DOHH2 (cell line): ENCODE data around the gene DENND1A.

Experiments used
- H3F3A ChIP-seq: fragments of 200-600 bp; sonication (generic), shearing (Covaris generic); 2 replicates; pipeline ENCODE4 v1.6.0; 2016; ENCODE audit warnings: antibody characterized with exemption, mild to moderate bottlenecking; ENCODE audit not compliant: control insufficient read depth, insufficient read depth
- H3K27ac ChIP-seq: fragments of 200-600 bp; sonication (generic); 2 replicates; pipeline ENCODE4 v1.5.1; 2014; ENCODE audit warnings: low read depth, mild to moderate bottlenecking, low read length, moderate library complexity
- H3K27me3 ChIP-seq: fragments of 200-600 bp; sonication (generic); 2 replicates; pipeline ENCODE4 v1.6.1; 2014; ENCODE audit warnings: mild to moderate bottlenecking, low read length, mixed read lengths; ENCODE audit not compliant: control insufficient read depth
- H3K36me3 ChIP-seq: fragments of 200-600 bp; sonication (generic); 2 replicates; pipeline ENCODE4 v1.6.1; 2014; ENCODE audit warnings: mild to moderate bottlenecking, low read length, moderate library complexity, mixed read lengths; ENCODE audit not compliant: control insufficient read depth
- H3K4me1 ChIP-seq: fragments of 200-600 bp; sonication (generic); 2 replicates; pipeline ENCODE4 v1.6.1; 2014; ENCODE audit warnings: mild to moderate bottlenecking, low read length, mixed read lengths; ENCODE audit not compliant: control insufficient read depth
- H3K4me2 ChIP-seq: fragments of 200-600 bp; sonication (generic); 2 replicates; pipeline ENCODE4 v1.6.0; 2014; ENCODE audit warnings: mild to moderate bottlenecking, low read length, moderate library complexity
- H3K4me3 ChIP-seq: fragments of 200-600 bp; sonication (generic); 2 replicates; pipeline ENCODE4 v1.5.1; 2014; ENCODE audit warnings: mild to moderate bottlenecking, low read length, mixed read lengths
- H3K79me2 ChIP-seq: fragments of 200-600 bp; sonication (generic); 2 replicates; pipeline ENCODE4 v1.6.1; 2014; ENCODE audit warnings: mild to moderate bottlenecking, low read length, mixed read lengths; ENCODE audit not compliant: control insufficient read depth
- H3K9me2 ChIP-seq: fragments of 200-600 bp; sonication (generic); replicated peaks from 2 replicates; pipeline ENCODE4 v1.6.1; 2014; ENCODE audit warnings: mild to moderate bottlenecking, low read length, mixed read lengths; ENCODE audit not compliant: control insufficient read depth
- H3K9me3 ChIP-seq: fragments of 200-600 bp; sonication (generic); 2 replicates; pipeline ENCODE4 v1.6.1; 2014; ENCODE audit warnings: antibody characterized with exemption, low read length, mixed read lengths; ENCODE audit not compliant: control insufficient read depth, insufficient read depth
- H4K20me1 ChIP-seq: fragments of 200-600 bp; sonication (generic); 2 replicates; pipeline ENCODE4 v1.6.0; 2014; ENCODE audit warnings: low read depth, mild to moderate bottlenecking, antibody characterized with exemption, low read length, moderate library complexity; ENCODE audit not compliant: control insufficient read depth, insufficient read depth
- EZH2phosphoT487 ChIP-seq: fragments of 200-600 bp; sonication (generic); IDR thresholded peaks from 2 replicates; pipeline ENCODE4 v1.6.1; 2017; ENCODE audit warnings: borderline replicate concordance, mild to moderate bottlenecking, antibody characterized with exemption, low read length, moderate library complexity, mixed read lengths
- TF ChIP-seq, protein P1 (sequence below): fragments of 200-600 bp; sonication (generic); IDR thresholded peaks from one replicate; pipeline ENCODE4 v1.5.1; 2014; ENCODE audit warnings: antibody characterized with exemption, mild to moderate bottlenecking, low read depth, low read length; ENCODE audit not compliant: poor library complexity, severe bottlenecking

Gene DENND1A

DNA sequence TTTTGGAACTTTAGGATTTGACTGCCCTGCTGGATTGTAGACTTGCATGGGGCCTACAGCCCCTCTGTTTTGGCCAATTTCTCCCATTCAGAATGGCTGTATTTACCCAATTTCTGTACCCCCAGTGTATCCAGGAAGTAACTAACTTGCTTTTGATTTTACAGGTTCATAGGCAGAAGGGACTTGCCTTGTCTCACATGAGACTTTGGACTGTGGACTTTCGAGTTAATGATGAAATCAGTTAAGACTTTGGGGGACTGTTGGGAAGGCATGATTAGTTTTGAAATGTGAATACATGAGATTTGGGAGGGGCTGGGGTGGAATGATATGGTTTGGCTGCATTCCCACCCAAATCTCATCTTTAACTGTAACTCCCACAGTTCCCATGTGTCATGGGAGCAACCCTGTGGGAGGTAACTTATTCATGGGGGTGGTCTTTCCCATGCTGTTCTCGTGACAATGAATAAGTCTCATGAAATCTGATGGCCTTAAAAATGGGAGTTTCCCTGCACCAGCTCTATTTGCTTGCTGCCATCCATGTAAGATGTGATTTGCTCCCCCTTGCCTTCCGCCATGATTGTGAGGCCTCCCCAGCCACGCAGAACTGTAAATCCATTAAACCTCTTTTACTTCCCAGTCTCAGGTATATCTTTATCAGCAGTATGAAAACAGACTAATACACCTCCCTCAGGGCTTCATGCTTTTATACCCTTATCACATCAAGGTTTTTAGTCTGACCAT lies 206.6 kb downstream of the DENND1A start:
- H3K79me2 ChIP-seq = no peaks in the 10 kb centered on the region
- no peaks in the 10 kb centered on the region for H3F3A ChIP-seq
- peaks cover 19% of the 10 kb centered on the region; the same call in 1 of the 2 replicates for H3K9me3 ChIP-seq
- no peaks in the 10 kb centered on the region for H3K36me3 ChIP-seq
- H3K4me3 ChIP-seq = no peak overlapping the region
- no peaks in the 10 kb centered on the region for H3K4me1 ChIP-seq
- H3K27me3 ChIP-seq = no peaks in the 10 kb centered on the region
- no peak overlapping the region for H3K27ac ChIP-seq
- H3K9me2 ChIP-seq = no peaks in the 10 kb centered on the region
- TF ChIP-seq, protein P1, sequence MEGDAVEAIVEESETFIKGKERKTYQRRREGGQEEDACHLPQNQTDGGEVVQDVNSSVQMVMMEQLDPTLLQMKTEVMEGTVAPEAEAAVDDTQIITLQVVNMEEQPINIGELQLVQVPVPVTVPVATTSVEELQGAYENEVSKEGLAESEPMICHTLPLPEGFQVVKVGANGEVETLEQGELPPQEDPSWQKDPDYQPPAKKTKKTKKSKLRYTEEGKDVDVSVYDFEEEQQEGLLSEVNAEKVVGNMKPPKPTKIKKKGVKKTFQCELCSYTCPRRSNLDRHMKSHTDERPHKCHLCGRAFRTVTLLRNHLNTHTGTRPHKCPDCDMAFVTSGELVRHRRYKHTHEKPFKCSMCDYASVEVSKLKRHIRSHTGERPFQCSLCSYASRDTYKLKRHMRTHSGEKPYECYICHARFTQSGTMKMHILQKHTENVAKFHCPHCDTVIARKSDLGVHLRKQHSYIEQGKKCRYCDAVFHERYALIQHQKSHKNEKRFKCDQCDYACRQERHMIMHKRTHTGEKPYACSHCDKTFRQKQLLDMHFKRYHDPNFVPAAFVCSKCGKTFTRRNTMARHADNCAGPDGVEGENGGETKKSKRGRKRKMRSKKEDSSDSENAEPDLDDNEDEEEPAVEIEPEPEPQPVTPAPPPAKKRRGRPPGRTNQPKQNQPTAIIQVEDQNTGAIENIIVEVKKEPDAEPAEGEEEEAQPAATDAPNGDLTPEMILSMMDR = no peak
- TF ChIP-seq EZH2phosphoT487 = no peak
- H3K4me2 ChIP-seq = no peak overlapping the region
- no peaks in the 10 kb centered on the region for H4K20me1 ChIP-seq

DNA sequence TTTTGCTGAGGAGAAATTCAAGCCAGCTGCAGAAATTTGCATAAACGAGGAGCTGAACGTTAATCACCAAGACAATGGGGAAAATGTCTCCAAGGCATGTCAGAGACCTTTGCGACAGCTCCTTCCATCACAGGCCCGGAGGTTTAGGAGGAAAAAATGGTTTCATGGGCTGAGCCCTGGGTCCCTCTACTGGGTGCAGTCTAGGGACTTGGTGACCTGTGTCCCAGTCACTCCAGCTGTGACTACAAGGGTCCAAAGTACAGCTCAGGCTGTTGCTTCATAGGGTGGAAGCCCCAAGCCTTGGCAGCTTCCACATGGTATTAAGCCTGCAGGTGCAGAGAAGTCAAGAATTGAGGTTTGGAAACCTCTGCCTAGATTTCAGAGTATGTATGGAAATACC lies 207.5 kb downstream of the DENND1A start:
- Histone ChIP-seq H3K27ac (no peak overlapping the region), H3K79me2 (no peaks in the 10 kb centered on the region), H3F3A (no peaks in the 10 kb centered on the region), H3K4me3 (no peak overlapping the region), H3K4me2 (no peak overlapping the region), H4K20me1 (no peaks in the 10 kb centered on the region), H3K9me3 (peaks cover 19% of the 10 kb centered on the region; the same call in 1 of the 2 replicates), H3K36me3 (no peaks in the 10 kb centered on the region), H3K9me2 (no peaks in the 10 kb centered on the region), H3K4me1 (no peaks in the 10 kb centered on the region), H3K27me3 (no peaks in the 10 kb centered on the region)
- TF ChIP-seq, protein P1 = no peak
- TF ChIP-seq EZH2phosphoT487 = no peak

DNA sequence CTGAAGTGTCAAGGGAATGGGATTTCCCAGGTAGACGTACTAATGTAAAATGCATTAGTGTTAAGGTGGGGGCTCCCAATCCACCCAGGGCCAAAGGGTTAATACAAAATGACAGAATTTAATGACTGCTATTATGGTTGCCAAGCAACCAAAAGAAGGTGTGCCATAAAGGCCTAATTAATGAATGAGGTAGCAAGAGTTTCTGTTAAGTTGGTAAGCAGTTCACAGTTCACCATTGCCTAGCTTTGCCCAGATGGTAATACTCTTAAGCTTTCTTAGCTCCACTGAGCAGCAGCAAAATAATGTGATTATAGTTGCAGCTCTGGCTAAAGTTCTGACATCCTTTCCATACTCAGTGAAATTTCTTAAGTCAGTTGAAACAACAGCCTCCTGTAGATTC lies 211.7 kb downstream of the DENND1A start:
- Histone ChIP-seq H3K27ac (no peak overlapping the region), H3K79me2 (no peaks in the 10 kb centered on the region), H3F3A (no peaks in the 10 kb centered on the region), H3K4me1 (peaks cover 3% of the 10 kb centered on the region; the same call in 1 of the 2 replicates), H3K9me2 (no peaks in the 10 kb centered on the region), H4K20me1 (no peaks in the 10 kb centered on the region), H3K9me3 (peaks cover 11% of the 10 kb centered on the region; the same call in 1 of the 2 replicates), H3K4me2 (no peak overlapping the region), H3K4me3 (no peak overlapping the region), H3K27me3 (no peaks in the 10 kb centered on the region), H3K36me3 (no peaks in the 10 kb centered on the region)
- TF ChIP-seq EZH2phosphoT487 = no peak
- TF ChIP-seq, protein P1 = no peak
